HG03097 (cell line): ENCODE results near the gene LSM12.
"Not testable (repeated sequence)": the region's sequence is repeated elsewhere in the genome, so short reads cannot be mapped to it uniquely, and the experiment has no call there.

Experiments
- ATAC-seq: cut with Tn5 transposase; IDR thresholded peaks from one replicate; pipeline ENCODE4 v1.9.1; 2021; ENCODE audit not compliant: unreplicated experiment, low FRiP score

LSM12 gene

DNA sequence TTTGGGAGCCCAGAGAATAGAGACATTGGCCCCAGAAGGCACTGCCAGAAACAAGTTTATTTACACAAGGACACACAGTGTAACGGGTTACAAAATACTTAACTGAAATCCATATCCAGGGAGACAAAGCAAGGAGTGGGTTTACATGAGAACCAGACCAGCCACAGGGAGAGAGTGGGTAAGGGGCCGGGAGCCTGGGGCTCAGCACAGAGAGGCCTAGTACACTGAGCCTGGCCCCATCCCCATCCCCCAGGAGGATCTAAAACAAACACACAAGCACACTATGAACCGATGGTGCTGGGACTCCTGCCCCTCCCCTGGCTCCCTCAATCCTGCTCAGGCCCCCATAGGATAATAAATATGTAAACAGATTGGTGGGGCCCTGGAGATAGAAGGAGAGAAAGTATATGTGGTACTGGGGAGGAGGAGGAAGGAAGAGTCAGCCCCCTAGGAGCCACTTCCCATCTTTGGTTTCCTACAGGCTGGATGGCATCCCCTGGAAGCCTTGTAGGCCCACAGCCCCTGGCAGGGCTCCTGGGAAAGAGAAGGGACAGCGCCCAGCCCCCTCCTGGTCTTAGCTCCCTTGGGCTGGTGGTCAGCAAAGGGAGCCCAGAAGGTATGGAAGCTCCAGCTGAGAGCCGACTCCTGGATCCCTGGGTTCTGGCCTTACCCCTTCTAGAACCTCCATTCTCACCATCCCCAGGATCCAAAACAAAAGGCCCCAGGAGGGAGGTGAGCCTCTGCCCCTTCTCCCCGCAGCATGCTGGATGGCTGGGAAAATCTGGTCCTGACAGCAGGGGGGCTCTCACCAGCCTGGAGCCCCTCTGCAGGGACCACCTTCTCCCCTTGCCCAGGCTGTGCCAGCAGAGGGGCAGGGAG, 10.5 kb upstream of the LSM12 start:
- ATAC-seq: no peak

GRCh38 chr17:44075598-44076293, 9.3 kb upstream of the LSM12 start:
- no peak for ATAC-seq

GRCh38 chr17:44074911-44075285, 8.4 kb upstream of the LSM12 start:
- no peak for ATAC-seq

- ATAC-seq: no peak
Measured at GRCh38 chr17:44074231-44074910, 7.9 kb upstream of the LSM12 start.

- no peak for ATAC-seq
Measured at GRCh38 chr17:44071772-44072171, 5.3 kb upstream of the LSM12 start.

GRCh38 chr17:44071198-44071520, 4.7 kb upstream of the LSM12 start:
- ATAC-seq: no peak

DNA sequence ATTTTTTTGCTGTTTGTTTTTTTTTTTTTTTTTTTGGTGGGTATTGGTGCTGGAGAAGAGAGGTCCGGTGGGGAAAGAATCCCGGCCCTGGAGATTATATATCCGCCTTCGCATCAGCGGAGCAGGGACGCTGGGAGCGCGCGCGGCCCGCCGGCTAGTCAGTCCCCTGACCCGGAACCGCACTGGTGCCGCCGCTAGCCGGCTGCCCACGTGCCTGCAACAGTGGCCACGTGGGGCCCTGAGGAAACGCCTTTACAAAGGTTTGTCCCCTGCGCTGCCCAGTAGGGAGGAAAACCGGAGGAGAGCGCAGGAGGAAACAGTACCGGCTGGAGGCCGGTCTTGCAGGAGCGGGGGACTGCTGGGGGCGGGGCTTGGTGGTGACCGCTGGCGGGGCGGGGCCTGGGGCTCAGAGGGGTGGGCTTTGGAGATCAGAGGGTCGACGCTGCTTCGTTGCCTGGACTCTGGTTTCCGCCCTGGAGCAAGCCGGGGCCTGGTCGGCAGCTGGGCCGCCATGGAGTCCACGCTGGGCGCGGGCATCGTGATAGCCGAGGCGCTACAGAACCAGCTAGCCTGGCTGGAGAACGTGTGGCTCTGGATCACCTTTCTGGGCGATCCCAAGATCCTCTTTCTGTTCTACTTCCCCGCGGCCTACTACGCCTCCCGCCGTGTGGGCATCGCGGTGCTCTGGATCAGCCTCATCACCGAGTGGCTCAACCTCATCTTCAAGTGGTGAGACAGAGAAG, 4.2 kb upstream of the LSM12 start, which contains the start of gene G6PC3:
TSS of gene G6PC3 (plus strand) at position 281 of the 743 bp plus-strand sequence. CDS start at position 512, 231 bp downstream.
- ATAC-seq: peak; percentile 66

GRCh38 chr17:44069974-44070454, 3.5 kb upstream of the LSM12 start:
- no peak for ATAC-seq

DNA sequence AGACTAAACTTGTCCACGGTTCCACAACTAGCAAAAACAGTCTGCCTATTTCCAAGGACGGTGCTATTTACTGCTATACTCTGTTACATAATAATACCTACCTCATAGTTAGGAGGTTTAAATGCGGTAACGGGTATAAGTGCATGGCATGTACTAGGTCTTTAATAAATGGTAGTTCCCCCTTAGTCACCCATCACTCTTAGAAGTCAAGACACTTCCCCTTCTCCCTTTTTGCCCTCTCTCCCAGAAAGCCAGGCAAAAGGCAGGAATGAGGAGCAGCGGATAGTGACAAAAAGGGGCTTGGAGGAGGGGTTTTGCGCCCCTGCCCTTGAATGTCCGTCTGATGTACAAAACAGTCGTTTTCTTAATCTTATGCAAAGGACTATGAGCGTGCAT, 1.1 kb upstream of the LSM12 start:
- ATAC-seq: no peak

DNA sequence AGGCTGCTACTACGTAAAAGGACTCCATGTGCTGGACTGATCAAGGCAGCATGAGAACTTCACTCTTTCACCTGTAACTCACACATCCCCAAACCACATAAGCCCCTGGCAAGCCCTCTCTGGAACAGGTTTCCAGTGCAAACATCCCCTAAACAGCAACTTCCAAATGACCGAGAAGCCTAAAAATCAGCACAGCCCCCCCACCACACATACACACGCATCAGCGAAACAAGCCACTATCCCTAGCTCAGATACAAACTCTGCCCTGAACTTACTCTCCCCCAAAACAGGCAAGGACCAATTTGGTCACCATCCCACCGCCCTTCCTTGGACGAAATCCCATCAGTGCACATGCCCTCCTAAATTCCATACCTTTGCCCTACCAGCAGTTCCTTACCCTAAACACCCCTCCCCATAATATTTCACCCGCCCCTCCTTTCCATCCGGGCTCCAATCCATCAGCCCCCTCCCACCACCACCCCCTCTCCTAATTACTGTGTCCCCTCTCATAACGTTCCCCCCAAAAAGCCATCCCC, 735 bp downstream of the LSM12 start:
- no peak for ATAC-seq

DNA sequence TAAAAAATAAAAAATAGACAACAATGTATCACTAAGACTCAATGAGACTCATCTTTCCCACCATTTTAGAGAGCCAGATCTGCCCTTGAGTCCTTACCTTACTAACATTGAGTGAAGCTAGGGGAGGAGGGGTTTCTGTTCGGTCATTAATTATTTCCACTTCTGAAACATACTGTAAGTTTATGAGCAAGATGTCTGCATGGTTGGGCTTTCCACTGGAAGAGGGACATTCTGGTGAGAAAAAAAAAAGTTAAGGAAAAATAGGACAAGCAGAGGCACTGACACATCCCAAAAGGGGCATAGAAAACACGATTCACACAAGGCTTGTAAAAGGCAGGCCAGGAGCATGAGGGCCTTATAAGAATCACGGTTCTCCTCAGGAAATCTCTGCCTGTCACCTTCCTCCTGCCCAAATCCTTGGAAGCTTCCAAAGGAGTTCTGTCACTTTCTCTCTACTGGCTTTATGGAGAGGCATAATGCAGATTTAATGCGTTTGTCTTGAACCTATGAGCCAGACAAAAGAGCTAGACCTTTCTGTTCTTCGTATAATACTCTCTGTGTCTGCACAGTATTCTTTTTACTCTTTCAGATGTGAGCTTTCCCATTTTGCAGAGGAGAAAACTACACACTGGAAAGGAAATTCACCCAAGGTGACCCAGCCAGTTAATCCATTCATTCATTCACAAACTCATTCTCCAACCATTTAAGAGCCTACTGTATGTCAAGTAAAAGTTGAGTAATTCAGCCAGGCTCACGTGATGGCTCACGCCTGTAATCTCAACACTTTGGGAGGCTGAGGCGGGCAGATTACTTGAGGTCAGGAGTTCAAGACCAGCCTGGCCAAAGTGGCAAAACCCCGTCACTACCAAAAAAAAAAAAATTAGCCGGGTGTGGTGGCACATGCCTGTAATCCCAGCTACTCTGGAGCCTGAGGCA, 2.5 kb downstream of the LSM12 start:
- ATAC-seq: no peak

DNA sequence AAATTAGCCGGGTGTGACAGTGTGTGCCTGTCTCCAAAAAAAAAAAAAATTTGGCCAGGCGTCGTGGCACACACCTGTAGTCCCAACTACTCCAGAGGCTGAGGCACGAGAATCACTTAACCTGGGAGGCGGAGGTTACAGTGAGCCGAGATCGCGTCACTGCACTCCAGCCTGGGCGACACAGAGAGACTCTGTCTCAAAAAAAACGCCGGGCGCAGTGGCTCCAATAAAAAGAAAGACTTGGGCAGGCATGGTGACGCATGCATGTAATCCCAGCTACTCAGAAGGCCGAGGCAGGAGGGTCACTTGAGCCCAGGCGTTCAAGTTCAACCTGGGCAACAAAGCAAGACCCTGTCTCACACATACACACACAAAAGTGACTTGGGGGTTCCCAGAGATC, 3.6 kb downstream of the LSM12 start:
- no peak for ATAC-seq

GRCh38 chr17:44061446-44061845, 5.0 kb downstream of the LSM12 start:
- ATAC-seq: no peak

GRCh38 chr17:44059101-44059892, 7.2 kb downstream of the LSM12 start:
- no peak for ATAC-seq

- no peak for ATAC-seq
Measured at GRCh38 chr17:44053125-44053872, 13.2 kb downstream of the LSM12 start.

DNA sequence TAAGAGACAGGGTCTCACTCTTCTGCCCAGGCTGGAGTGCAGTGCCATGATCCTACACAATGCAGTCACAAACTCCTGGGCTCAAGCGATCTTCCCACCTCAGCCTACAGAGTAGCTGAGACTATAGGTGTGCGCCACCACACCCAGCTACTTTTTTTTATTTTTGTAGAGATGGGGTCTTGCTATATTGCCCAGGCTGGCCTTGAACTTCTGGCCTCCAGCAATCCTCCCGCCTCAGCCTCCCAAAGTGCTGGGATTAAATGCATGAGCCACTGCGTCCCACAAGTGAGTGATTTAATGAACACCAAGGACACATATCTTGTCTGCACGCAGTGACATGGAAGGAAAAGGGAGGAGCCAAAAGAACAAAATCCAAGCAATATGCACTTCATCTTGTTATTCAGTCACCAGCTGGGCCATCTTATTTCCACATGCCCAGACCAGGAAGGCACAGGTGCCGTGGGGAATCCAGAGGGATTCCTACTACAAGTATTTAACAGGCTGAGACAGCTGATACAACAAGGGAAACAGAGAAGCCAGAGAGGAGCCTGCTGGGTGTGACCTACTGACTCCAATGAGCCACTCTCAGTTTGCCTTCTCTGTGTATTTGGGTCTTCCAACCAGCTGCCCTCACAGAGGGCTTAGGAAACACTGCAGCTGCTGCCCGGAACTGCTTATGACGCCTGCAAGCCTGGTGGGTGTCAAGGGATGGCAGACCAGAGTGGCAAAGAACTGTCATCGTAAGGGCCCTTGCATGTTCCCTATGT, 17.0 kb downstream of the LSM12 start:
- no peak for ATAC-seq

- not testable (repeated sequence) for ATAC-seq
Measured at GRCh38 chr17:44046893-44047292, 19.6 kb downstream of the LSM12 start.
